ENCODE data around the gene NEURL1B. TPM values are rescaled to one million over a fixed set of nuclear protein-coding genes. Genes with fewer than 3 reads are reported as not detected.

Gene NEURL1B
- polyA plus RNA-seq, 1 donor from 2014 or later: 12.7 TPM

DNA sequence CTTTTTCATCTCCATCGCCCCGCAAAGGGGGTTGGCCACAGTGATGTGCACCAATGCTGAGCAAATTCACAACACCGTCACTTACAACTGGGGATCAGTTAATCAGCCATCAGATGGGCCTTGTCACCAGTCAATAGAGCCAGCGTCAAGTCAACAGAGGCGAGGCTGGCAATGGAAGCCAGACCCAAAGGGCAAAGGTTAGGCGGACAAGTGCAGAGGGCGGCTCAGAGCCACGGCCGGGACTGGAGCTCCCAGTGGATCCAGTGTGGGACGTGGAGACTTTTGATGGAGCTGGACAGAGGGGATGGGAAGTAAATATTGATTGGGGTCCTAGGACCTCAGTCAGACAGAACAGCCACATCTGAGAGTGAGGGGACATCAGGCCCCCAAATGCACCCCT lies 84.2 kb downstream of the NEURL1B start:
- Histone ChIP-seq H3K79me2 (replicated peaks; ENCODE audit: insufficient read depth, low read length) (no peaks in the 10 kb centered on the region), H3K9me2 (ENCODE audit: insufficient read depth, low read length) (no peaks in the 10 kb centered on the region), H3F3A (ENCODE audit: insufficient read depth, low read length, poor library complexity, severe bottlenecking) (no peaks in the 10 kb centered on the region), H3K36me3 (ENCODE audit: insufficient read depth, low read length) (no peaks in the 10 kb centered on the region), H2AFZ (ENCODE audit: low read depth, low read length) (no peak overlapping the region), H4K20me1 (ENCODE audit: insufficient read depth) (no peaks in the 10 kb centered on the region), H3K4me3 (ENCODE audit: low read length) (no peak overlapping the region), H3K9me3 (ENCODE audit: low read length) (no peaks in the 10 kb centered on the region), H3K27ac (ENCODE audit: low read length) (no peak overlapping the region), H3K4me2 (ENCODE audit: low read length) (no peak overlapping the region), H3K9ac (ENCODE audit: low read length) (no peak overlapping the region), H3K27me3 (ENCODE audit: insufficient read depth, low read depth, low read length) (no peaks in the 10 kb centered on the region)
- TF ChIP-seq TAF1 (IDR thresholded peaks at IDR 0.05; ENCODE audit: low read depth): no peak
- TF ChIP-seq POLR2AphosphoS5 (IDR thresholded peaks at IDR 0.05): no peak
- no peak for TF ChIP-seq SMC3 (conservative IDR thresholded peaks at IDR 0.05; ENCODE audit: poor library complexity)
- TF ChIP-seq, protein P1, sequence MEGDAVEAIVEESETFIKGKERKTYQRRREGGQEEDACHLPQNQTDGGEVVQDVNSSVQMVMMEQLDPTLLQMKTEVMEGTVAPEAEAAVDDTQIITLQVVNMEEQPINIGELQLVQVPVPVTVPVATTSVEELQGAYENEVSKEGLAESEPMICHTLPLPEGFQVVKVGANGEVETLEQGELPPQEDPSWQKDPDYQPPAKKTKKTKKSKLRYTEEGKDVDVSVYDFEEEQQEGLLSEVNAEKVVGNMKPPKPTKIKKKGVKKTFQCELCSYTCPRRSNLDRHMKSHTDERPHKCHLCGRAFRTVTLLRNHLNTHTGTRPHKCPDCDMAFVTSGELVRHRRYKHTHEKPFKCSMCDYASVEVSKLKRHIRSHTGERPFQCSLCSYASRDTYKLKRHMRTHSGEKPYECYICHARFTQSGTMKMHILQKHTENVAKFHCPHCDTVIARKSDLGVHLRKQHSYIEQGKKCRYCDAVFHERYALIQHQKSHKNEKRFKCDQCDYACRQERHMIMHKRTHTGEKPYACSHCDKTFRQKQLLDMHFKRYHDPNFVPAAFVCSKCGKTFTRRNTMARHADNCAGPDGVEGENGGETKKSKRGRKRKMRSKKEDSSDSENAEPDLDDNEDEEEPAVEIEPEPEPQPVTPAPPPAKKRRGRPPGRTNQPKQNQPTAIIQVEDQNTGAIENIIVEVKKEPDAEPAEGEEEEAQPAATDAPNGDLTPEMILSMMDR (IDR thresholded peaks at IDR 0.05; ENCODE audit: poor library complexity, severe bottlenecking): no peak
- no peak for TF ChIP-seq EP300 (conservative IDR thresholded peaks at IDR 0.05; ENCODE audit: poor library complexity, severe bottlenecking)
- TF ChIP-seq MXI1 (conservative IDR thresholded peaks at IDR 0.05; ENCODE audit: poor library complexity, severe bottlenecking): no peak
- no peak for TF ChIP-seq EZH2 (IDR thresholded peaks at IDR 0.05; ENCODE audit: borderline replicate concordance, insufficient read depth, low read length, poor library complexity, severe bottlenecking)
- TF ChIP-seq, protein P2, sequence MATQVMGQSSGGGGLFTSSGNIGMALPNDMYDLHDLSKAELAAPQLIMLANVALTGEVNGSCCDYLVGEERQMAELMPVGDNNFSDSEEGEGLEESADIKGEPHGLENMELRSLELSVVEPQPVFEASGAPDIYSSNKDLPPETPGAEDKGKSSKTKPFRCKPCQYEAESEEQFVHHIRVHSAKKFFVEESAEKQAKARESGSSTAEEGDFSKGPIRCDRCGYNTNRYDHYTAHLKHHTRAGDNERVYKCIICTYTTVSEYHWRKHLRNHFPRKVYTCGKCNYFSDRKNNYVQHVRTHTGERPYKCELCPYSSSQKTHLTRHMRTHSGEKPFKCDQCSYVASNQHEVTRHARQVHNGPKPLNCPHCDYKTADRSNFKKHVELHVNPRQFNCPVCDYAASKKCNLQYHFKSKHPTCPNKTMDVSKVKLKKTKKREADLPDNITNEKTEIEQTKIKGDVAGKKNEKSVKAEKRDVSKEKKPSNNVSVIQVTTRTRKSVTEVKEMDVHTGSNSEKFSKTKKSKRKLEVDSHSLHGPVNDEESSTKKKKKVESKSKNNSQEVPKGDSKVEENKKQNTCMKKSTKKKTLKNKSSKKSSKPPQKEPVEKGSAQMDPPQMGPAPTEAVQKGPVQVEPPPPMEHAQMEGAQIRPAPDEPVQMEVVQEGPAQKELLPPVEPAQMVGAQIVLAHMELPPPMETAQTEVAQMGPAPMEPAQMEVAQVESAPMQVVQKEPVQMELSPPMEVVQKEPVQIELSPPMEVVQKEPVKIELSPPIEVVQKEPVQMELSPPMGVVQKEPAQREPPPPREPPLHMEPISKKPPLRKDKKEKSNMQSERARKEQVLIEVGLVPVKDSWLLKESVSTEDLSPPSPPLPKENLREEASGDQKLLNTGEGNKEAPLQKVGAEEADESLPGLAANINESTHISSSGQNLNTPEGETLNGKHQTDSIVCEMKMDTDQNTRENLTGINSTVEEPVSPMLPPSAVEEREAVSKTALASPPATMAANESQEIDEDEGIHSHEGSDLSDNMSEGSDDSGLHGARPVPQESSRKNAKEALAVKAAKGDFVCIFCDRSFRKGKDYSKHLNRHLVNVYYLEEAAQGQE (IDR thresholded peaks at IDR 0.05; ENCODE audit: borderline replicate concordance): no peak
- no peak for TF ChIP-seq RAD21 (conservative IDR thresholded peaks at IDR 0.05)

DNA sequence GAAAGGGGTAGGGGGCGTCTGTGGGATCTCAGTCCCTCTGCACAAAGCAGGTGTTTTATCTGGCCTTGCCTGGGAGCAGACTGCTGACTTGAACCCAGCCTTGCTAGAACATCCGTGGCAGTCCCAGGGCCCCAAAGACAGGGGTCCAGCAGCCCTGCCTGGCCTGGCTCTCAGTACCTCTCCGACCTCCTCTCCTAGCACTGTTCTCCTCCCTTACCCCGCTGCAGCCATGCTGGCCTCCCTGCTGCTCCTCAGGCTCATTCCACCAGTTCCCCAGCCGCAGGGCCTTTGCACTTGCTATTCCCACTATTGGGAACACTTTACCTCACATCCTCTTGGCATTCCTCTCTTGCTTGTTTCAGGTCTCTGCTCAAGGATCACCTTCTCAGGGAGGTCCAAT lies 84.7 kb downstream of the NEURL1B start:
- no peaks in the 10 kb centered on the region for H3K9me2 ChIP-seq (ENCODE audit: insufficient read depth, low read length)
- H3F3A ChIP-seq (ENCODE audit: insufficient read depth, low read length, poor library complexity, severe bottlenecking): no peaks in the 10 kb centered on the region
- no peak overlapping the region for H3K27ac ChIP-seq (ENCODE audit: low read length)

More for the DNA sequence above, 84.7 kb downstream of the NEURL1B start:
- H2AFZ ChIP-seq (ENCODE audit: low read depth, low read length): no peak overlapping the region
- H3K79me2 ChIP-seq (replicated peaks; ENCODE audit: insufficient read depth, low read length): no peaks in the 10 kb centered on the region
- H3K4me2 ChIP-seq (ENCODE audit: low read length): no peak overlapping the region
- H3K36me3 ChIP-seq (ENCODE audit: insufficient read depth, low read length): no peaks in the 10 kb centered on the region
- TF ChIP-seq POLR2AphosphoS5 (IDR thresholded peaks at IDR 0.05): no peak
- TF ChIP-seq, protein P1 (IDR thresholded peaks at IDR 0.05; ENCODE audit: poor library complexity, severe bottlenecking): no peak
- no peak for TF ChIP-seq EZH2 (IDR thresholded peaks at IDR 0.05; ENCODE audit: borderline replicate concordance, insufficient read depth, low read length, poor library complexity, severe bottlenecking)
- TF ChIP-seq MXI1 (conservative IDR thresholded peaks at IDR 0.05; ENCODE audit: poor library complexity, severe bottlenecking): no peak
- no peak for TF ChIP-seq TAF1 (IDR thresholded peaks at IDR 0.05; ENCODE audit: low read depth)
- TF ChIP-seq SMC3 (conservative IDR thresholded peaks at IDR 0.05; ENCODE audit: poor library complexity): no peak
- TF ChIP-seq, protein P2 (IDR thresholded peaks at IDR 0.05; ENCODE audit: borderline replicate concordance): no peak
- no peak for TF ChIP-seq EP300 (conservative IDR thresholded peaks at IDR 0.05; ENCODE audit: poor library complexity, severe bottlenecking)
- TF ChIP-seq RAD21 (conservative IDR thresholded peaks at IDR 0.05): no peak
- H3K9ac ChIP-seq (ENCODE audit: low read length): no peak overlapping the region
- no peaks in the 10 kb centered on the region for H3K9me3 ChIP-seq (ENCODE audit: low read length)
- no peak overlapping the region for H3K4me3 ChIP-seq (ENCODE audit: low read length)
- no peaks in the 10 kb centered on the region for H4K20me1 ChIP-seq (ENCODE audit: insufficient read depth)
- H3K27me3 ChIP-seq (ENCODE audit: insufficient read depth, low read depth, low read length): no peaks in the 10 kb centered on the region
